Neuron (in vitro differentiated cells): Measurements from ENCODE around the gene HOATZ.

Experiments used
- H2AFZ ChIP-seq: one replicate; pipeline ENCODE4 v1.6.1; 2013; ENCODE audit warnings: low read depth, mild to moderate bottlenecking, inconsistent platforms, low read length, moderate library complexity
- H3K27me3 ChIP-seq: one replicate; pipeline ENCODE4 v1.6.1; 2013; ENCODE audit warnings: low read length; ENCODE audit not compliant: insufficient read depth
- H3K36me3 ChIP-seq: one replicate; pipeline ENCODE4 v1.6.1; 2013; ENCODE audit warnings: low read length; ENCODE audit not compliant: insufficient read depth
- H3K4me1 ChIP-seq: one replicate; pipeline ENCODE4 v1.6.1; 2013; ENCODE audit warnings: low read length; ENCODE audit not compliant: insufficient read depth
- H3K4me3 ChIP-seq: 2 replicates; pipeline ENCODE4 v1.5.1; 2013; ENCODE audit warnings: mild to moderate bottlenecking, low read length, moderate library complexity
- H3K9me3 ChIP-seq: one replicate; pipeline ENCODE4 v1.6.1; 2013; ENCODE audit warnings: low read length

The HOATZ gene

DNA sequence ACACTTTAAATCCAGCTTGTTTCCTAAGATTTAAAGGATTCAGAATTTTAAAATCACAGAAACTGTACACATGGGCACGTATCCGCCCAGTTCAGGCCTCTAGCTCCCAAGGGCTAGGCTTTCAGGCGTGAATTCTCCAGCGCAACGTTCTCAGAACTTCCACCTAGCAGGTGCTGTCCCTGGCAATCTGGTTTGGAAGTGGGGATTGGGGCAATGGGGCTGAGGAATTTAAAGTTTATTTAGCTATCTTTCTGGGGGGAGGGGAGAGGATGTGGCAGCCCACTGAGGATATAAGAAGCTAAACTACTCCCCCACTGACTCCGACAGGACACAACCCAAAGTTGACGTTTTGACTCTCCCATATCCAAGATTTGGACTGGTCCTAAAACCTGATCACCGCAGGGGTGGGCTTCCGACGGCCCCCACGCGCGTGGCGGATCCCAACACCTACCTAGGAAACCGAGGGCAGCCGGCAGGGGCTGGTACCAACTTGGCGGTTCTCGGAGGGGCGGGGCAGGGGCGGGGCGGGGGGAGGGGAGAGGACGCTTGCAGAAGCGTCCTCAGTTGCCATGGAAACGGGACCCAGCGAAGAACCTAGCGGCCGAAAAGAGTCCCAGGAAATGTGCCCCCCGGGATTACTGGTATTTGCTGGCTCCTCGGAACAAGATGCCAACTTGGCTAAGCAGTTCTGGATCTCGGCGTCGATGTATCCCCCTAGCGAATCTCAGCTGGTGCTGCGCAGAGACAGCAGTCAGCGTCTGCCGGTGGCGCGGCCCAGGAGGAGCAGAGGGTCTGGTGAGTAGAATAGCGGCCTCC lies at the start of gene HOATZ:
Gene HOATZ, plus strand, starts transcription at position 563 of the 816 bp plus-strand sequence. Its CDS starts 7 bp downstream, at position 570.
- Histone ChIP-seq H3K4me3 (no peak within 1 kb of the TSS), H3K4me1 (no peaks in the 10 kb centered on the region), H3K27me3 (peaks cover 60% of the 10 kb centered on the region), H2AFZ (no peak within 1 kb of the TSS), H3K36me3 (no peaks in the 10 kb centered on the region), H3K9me3 (no peaks in the 10 kb centered on the region)

DNA sequence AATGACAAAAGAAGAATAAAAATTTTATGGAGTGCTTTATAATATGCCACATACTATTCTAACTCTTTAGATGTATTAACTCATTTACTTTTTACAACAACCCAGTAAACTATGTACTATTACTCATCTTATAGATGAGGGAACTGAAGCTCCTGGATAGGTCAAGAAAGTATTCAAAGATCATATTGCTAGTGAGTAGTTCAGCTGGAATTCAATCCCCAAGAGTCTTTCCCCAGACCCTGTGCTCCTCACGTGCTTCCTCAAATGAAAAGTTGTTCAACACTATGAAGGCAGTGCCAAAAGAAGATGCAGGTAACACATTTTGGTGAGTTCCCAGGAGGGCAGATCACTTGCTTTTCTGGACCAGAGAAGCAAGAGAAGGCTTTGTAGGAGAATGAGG lies 49.2 kb upstream of the HOATZ start:
- Histone ChIP-seq H3K36me3 (no peaks in the 10 kb centered on the region), H3K4me1 (no peaks in the 10 kb centered on the region), H2AFZ (no peak overlapping the region), H3K9me3 (no peaks in the 10 kb centered on the region), H3K27me3 (no peaks in the 10 kb centered on the region), H3K4me3 (no peak overlapping the region)

GRCh38 chr11:111466615-111467014 lies 48.0 kb upstream of the HOATZ start:
- H3K27me3 ChIP-seq = no peaks in the 10 kb centered on the region
- H3K4me1 ChIP-seq = no peaks in the 10 kb centered on the region
- H3K9me3 ChIP-seq = no peaks in the 10 kb centered on the region

GRCh38 chr11:111469200-111469599 lies 45.4 kb upstream of the HOATZ start:
- no peaks in the 10 kb centered on the region for H3K27me3 ChIP-seq
- H3K9me3 ChIP-seq = no peaks in the 10 kb centered on the region
- no peaks in the 10 kb centered on the region for H3K4me1 ChIP-seq
- no peaks in the 10 kb centered on the region for H3K36me3 ChIP-seq
- H2AFZ ChIP-seq = no peak overlapping the region
- H3K4me3 ChIP-seq = no peak overlapping the region

More at GRCh38 chr11:111466615-111467014, 48.0 kb upstream of the HOATZ start:
- Histone ChIP-seq H2AFZ (no peak overlapping the region), H3K4me3 (no peak overlapping the region), H3K36me3 (no peaks in the 10 kb centered on the region)

GRCh38 chr11:111472228-111472627 lies 42.4 kb upstream of the HOATZ start:
- Histone ChIP-seq H3K4me3 (no peak overlapping the region), H3K4me1 (no peaks in the 10 kb centered on the region), H3K36me3 (no peaks in the 10 kb centered on the region), H2AFZ (no peak overlapping the region), H3K27me3 (no peaks in the 10 kb centered on the region), H3K9me3 (no peaks in the 10 kb centered on the region)

DNA sequence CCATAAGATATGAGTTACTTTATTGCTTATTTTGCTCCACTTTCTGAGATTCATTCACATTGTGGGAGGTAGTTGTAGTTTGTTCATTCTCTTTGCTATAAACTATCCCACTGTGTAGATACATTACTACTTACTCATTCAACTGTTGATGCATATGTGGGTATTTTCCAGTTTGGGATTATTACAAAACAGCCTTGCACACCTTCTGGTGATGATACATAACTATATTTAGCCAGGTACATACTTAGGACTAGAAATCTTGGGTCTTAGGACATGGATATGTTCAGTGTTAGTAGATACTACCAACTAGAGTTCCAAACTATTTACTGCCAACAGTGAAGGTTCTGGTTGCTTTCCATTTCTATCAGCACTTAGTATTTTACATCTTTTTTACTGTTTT lies 40.1 kb upstream of the HOATZ start:
- H3K36me3 ChIP-seq = no peaks in the 10 kb centered on the region

DNA sequence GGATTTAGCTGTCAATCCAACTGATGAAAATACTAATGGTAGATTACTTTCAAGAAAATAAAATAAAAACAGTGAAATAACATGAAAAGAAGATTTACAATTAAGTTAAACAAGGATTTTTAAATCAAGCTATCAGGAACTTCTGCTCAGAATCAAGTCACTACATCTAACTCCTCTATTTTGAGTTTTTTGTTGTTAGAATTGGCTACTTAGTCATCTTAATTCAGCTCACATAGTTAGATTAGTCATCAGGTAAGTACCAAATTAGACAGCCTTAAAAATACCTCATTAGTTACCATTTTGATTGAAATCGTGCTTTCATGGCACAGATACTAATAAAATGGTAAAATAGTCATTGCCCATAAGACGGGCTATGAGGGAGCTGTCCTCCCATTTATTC lies 38.2 kb upstream of the HOATZ start:
- no peak overlapping the region for H2AFZ ChIP-seq
- no peaks in the 10 kb centered on the region for H3K9me3 ChIP-seq
- no peaks in the 10 kb centered on the region for H3K27me3 ChIP-seq
- no peak overlapping the region for H3K4me3 ChIP-seq
- H3K36me3 ChIP-seq = no peaks in the 10 kb centered on the region
- H3K4me1 ChIP-seq = no peaks in the 10 kb centered on the region

More for the DNA sequence above, 40.1 kb upstream of the HOATZ start:
- Histone ChIP-seq H3K4me3 (no peak overlapping the region), H3K27me3 (no peaks in the 10 kb centered on the region), H3K4me1 (no peaks in the 10 kb centered on the region), H3K9me3 (no peaks in the 10 kb centered on the region), H2AFZ (no peak overlapping the region)

DNA sequence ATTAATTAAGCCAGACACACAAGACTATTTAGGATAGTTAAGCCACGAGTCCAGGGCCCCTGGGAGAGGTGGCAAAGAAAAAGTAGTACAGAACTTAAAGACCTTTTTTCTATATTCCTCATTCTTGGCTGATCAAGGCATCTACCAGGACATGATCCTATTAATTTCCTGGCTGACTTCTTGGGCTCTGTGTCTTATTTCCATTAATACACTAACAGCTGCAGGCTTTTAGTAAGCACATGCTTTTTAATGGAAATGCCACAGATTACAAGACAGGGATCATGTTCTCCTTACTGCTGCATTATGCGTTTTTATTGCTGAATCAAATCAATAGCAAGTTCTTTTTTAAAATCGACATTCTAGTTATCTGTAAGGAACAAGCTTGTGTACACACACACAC lies 37.6 kb upstream of the HOATZ start:
- no peaks in the 10 kb centered on the region for H3K4me1 ChIP-seq
- no peaks in the 10 kb centered on the region for H3K9me3 ChIP-seq
- H3K36me3 ChIP-seq = no peaks in the 10 kb centered on the region
- H2AFZ ChIP-seq = no peak overlapping the region
- no peaks in the 10 kb centered on the region for H3K27me3 ChIP-seq
- H3K4me3 ChIP-seq = no peak overlapping the region

GRCh38 chr11:111477898-111478297 lies 36.7 kb upstream of the HOATZ start:
- Histone ChIP-seq H3K9me3 (no peaks in the 10 kb centered on the region), H3K27me3 (no peaks in the 10 kb centered on the region), H3K4me1 (no peaks in the 10 kb centered on the region), H2AFZ (no peak overlapping the region), H3K4me3 (no peak overlapping the region), H3K36me3 (no peaks in the 10 kb centered on the region)

- no peaks in the 10 kb centered on the region for H3K36me3 ChIP-seq
- no peaks in the 10 kb centered on the region for H3K27me3 ChIP-seq
- no peak overlapping the region for H2AFZ ChIP-seq
- no peaks in the 10 kb centered on the region for H3K4me1 ChIP-seq
- no peaks in the 10 kb centered on the region for H3K9me3 ChIP-seq
- H3K4me3 ChIP-seq = no peak overlapping the region
These were observed 34.9 kb upstream of the HOATZ start for GRCh38 chr11:111479666-111480065.

DNA sequence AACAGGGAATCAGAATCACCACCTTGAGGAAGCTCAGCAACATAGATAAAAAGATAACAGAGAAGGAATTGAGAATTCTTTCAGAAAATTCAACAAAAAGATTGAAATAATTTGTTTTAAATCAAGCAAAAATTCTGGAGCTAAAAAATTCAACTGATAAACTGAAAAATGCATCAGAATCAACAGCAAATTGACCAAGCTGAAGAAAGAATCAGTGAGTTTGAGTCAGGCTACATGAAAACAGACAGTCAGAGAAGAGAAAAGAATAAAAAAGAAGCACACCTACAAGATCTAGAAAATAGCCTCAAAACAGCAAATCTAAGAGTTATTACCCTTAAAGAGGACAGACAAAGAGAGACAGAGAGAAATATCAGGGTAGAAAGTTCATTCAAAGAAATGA lies 31.1 kb upstream of the HOATZ start:
- Histone ChIP-seq H3K27me3 (no peaks in the 10 kb centered on the region), H2AFZ (no peak overlapping the region), H3K36me3 (no peaks in the 10 kb centered on the region), H3K9me3 (no peaks in the 10 kb centered on the region), H3K4me1 (no peaks in the 10 kb centered on the region), H3K4me3 (no peak overlapping the region)

DNA sequence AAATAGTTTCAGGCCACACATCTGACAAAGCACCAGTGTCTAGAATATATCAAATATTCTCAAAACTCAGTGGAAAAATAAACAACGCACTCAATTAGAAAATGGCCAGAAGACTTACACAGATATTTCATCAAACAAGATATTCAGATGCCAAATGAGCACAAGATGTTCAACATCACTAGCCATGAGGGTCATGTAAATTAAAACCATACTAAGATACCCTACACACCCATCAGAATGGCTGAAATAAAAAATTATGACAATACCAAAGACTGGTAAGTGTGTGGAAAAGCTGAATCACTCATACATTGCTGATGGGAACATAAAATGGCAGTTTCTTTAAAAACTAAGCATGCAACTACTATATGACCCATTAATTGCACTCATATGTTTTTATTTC lies 24.1 kb upstream of the HOATZ start:
- peaks cover 4% of the 10 kb centered on the region for H3K27me3 ChIP-seq
- H3K36me3 ChIP-seq = no peaks in the 10 kb centered on the region
- H3K4me3 ChIP-seq = no peak overlapping the region
- H3K4me1 ChIP-seq = no peaks in the 10 kb centered on the region
- H2AFZ ChIP-seq = no peak overlapping the region
- H3K9me3 ChIP-seq = no peaks in the 10 kb centered on the region

- no peaks in the 10 kb centered on the region for H3K9me3 ChIP-seq
- H3K4me1 ChIP-seq = no peaks in the 10 kb centered on the region
- H3K36me3 ChIP-seq = no peaks in the 10 kb centered on the region
- no peak overlapping the region for H3K4me3 ChIP-seq
- H2AFZ ChIP-seq = no peak overlapping the region
- H3K27me3 ChIP-seq = peaks cover 9% of the 10 kb centered on the region
These were observed 20.5 kb upstream of the HOATZ start for GRCh38 chr11:111494040-111494439.

GRCh38 chr11:111499483-111499882 lies 15.1 kb upstream of the HOATZ start:
- H3K4me3 ChIP-seq = no peak overlapping the region
- no peak overlapping the region for H2AFZ ChIP-seq
- H3K27me3 ChIP-seq = peaks cover 14% of the 10 kb centered on the region
- H3K9me3 ChIP-seq = no peaks in the 10 kb centered on the region
- no peaks in the 10 kb centered on the region for H3K36me3 ChIP-seq
- H3K4me1 ChIP-seq = no peaks in the 10 kb centered on the region
